GM19023 (cell line): ENCODE data around the gene PWWP2B.

Source experiments
- ATAC-seq: cut with Tn5 transposase; IDR thresholded peaks from one replicate; pipeline ENCODE4 v1.9.1; 2021; ENCODE audit warnings: mild to moderate bottlenecking, moderate library complexity; ENCODE audit not compliant: unreplicated experiment

The PWWP2B gene

DNA sequence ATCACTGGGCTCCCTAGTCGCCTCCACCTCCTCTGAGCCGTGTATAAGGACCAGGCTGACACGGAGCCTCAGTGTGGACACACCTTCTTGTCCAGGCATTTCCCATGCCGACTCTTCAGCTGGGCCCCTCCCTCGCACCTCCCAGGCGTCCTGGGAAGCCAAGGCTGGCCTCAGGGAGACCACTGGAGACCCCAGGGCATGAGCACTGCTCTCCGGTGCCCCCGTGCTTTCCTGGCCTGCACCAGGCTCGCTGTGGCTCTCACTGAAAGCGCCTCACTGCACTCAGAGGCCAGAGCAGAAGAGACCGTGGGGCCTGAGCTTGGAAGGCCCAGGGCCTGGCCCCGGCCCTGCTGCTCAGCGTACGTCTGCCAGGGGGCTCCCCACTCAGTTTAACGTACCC, 33.6 kb upstream of the PWWP2B start:
- ATAC-seq = no peak

- ATAC-seq = no peak
Observed at GRCh38 chr10:132363921-132364593, 32.9 kb upstream of the PWWP2B start.

GRCh38 chr10:132364594-132364970, 32.4 kb upstream of the PWWP2B start:
- no peak for ATAC-seq

- ATAC-seq = no peak
Observed at GRCh38 chr10:132365102-132365501, 31.9 kb upstream of the PWWP2B start.

DNA sequence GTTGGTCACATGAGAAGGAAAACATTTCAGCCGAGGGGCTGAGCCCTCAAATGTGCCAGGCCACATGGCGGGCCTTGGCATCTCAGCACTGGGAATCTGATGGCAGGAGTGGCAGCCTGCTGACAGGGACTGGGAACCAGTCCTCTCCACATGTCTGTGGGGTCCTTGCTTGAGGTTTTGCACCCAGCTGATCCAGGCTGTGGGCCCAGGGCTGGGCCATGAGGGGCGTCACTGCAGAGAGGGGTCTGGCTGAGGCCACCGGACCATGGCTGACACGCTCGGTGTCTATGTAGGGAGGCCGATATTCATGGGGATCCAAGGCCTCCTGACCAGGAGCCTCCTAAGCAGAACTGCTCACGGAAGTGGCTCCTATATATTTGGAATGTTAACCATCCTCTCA, 31.0 kb upstream of the PWWP2B start:
- ATAC-seq = no peak

GRCh38 chr10:132366499-132366898, 30.5 kb upstream of the PWWP2B start:
- no peak for ATAC-seq

- no peak for ATAC-seq
Observed at GRCh38 chr10:132368391-132368790, 28.6 kb upstream of the PWWP2B start.

GRCh38 chr10:132368881-132369635, 27.9 kb upstream of the PWWP2B start:
- no peak for ATAC-seq

GRCh38 chr10:132369636-132370185, 27.3 kb upstream of the PWWP2B start:
- ATAC-seq = no peak

DNA sequence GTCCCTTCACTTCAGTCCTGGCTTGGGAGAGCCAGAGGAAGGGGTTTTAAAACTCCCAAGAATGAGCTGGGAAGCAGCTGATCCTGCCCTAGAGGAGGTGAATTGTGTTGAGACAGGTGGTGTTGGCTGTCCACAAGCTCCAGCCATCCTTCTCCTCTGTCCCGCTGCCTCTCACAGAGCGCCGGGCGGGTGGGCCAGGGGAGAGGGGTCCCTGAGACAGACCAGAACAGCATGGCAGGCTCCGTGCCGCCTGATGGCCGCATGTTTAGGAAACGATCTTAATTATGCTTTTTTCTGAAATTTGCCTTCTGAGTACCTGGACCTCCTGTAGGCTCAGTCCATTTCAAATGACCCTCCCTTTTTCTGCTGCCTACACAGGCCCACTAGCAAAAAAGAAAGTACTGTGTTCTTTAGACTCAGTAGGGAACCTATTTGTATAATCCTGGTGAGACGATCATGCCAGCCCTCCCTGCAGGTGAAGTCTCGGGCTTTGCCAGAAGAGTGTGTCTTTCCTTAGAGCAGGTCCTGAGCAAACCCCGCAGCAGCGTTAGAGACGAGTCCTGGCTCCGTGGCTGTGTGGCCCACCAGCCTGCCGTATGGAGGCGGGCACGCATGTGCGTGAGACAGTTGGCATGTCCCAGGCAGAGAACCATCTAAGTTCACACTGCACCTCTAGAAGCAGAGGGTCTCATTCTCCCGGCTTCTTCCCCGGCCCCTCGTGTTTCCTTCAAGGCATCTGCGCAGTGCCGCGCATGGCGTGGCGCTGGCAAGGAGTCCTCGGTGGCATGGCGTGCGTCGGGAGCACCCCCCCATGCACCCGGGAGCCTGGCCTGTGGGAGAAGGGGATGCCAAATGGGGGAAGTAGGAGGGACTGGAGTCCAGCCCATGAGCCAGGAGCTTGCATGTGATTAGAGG, 26.3 kb upstream of the PWWP2B start:
- ATAC-seq = no peak

GRCh38 chr10:132371641-132372081, 25.3 kb upstream of the PWWP2B start:
- ATAC-seq = no peak

- ATAC-seq = no peak
Observed at GRCh38 chr10:132372516-132373095, 24.4 kb upstream of the PWWP2B start.

GRCh38 chr10:132373241-132373955, 23.6 kb upstream of the PWWP2B start:
- no peak for ATAC-seq

- no peak for ATAC-seq
Observed at GRCh38 chr10:132374176-132374575, 22.8 kb upstream of the PWWP2B start.

DNA sequence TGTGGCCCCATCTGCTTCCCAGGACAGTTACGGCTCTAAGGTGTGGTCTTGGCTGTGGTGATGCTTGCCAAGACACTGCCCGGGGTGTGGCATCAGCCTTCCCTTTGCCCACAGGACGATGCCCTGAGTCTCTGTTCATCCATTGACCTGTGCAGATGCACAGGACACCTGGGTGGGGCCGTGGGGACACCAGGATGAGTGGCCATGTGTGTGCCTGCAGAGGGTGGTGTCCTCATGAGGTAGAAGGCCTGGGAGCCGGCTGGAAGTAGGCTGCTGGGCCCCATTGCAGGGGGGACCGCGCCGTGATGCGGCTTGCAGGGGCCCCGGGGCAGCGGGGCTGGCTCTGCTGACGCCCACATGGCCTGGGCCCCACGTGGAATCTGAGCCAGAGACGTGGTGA, 22.4 kb upstream of the PWWP2B start:
- ATAC-seq = no peak

GRCh38 chr10:132375116-132375794, 21.7 kb upstream of the PWWP2B start:
- ATAC-seq = no peak

- no peak for ATAC-seq
Observed at GRCh38 chr10:132375795-132376297, 21.2 kb upstream of the PWWP2B start.

DNA sequence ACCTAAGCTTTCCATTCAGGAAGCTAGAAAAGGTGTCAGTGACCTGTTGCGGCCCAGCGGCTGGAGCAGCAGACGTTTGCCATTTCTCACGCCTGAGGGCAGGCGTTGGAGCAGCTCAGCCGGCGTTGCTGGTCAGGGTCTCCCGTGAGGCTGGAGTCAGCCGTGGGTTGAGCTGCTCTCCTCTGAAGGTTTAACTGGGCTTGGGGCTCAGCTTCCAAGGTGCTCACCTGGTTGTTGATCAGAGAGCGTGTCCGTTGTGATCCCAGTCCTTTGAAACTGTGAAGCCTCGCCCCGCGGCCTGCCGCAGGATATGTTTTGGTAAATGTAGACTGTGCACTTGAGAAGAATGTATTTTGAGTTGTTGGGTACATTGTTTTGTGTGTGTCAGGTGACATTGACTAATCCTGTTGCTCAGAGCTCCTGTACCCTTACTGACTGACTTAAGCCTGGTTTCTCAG, 20.6 kb upstream of the PWWP2B start:
- ATAC-seq = no peak

- ATAC-seq = no peak
Observed at GRCh38 chr10:132377326-132377725, 19.7 kb upstream of the PWWP2B start.
